Retinal pigment epithelial cell (primary cell): ENCODE results near the gene MAP6.

Experiments used
- DNase-seq: peaks from one replicate; pipeline ENCODE4 v3.0.0-alpha.2; 2010; ENCODE audit warnings: low read depth
- H3K4me3 ChIP-seq: 2 replicates; pipeline ENCODE4 v1.5.1; 2011; ENCODE audit warnings: mild to moderate bottlenecking, low read length, control low read depth, moderate library complexity
- CTCF ChIP-seq: conservative IDR thresholded peaks from 2 replicates; pipeline ENCODE4 v1.5.1; 2011; ENCODE audit warnings: low read depth, low read length, control low read depth, inconsistent platforms

MAP6 gene

GRCh38 chr11:75571625-75572024 lies 97.2 kb downstream of the MAP6 start:
- TF ChIP-seq CTCF: no peak
- DNase-seq: no peak
- no peak overlapping the region for H3K4me3 ChIP-seq

- H3K4me3 ChIP-seq: no peak overlapping the region
Measured at GRCh38 chr11:75570559-75571139, 98.2 kb downstream of the MAP6 start.

GRCh38 chr11:75568616-75569219 lies 100.1 kb downstream of the MAP6 start:
- H3K4me3 ChIP-seq: no peak overlapping the region
- TF ChIP-seq CTCF: no peak
- DNase-seq: no peak

More at GRCh38 chr11:75570559-75571139, 98.2 kb downstream of the MAP6 start:
- DNase-seq: no peak
- TF ChIP-seq CTCF: no peak

GRCh38 chr11:75567971-75568370 lies 100.9 kb downstream of the MAP6 start:
- DNase-seq: no peak
- no peak overlapping the region for H3K4me3 ChIP-seq
- no peak for TF ChIP-seq CTCF

GRCh38 chr11:75566763-75567279 lies 102.0 kb downstream of the MAP6 start:
- no peak overlapping the region for H3K4me3 ChIP-seq
- DNase-seq: no peak
- no peak for TF ChIP-seq CTCF

GRCh38 chr11:75565916-75566762 lies 102.7 kb downstream of the MAP6 start:
- DNase-seq: no peak
- no peak for TF ChIP-seq CTCF
- H3K4me3 ChIP-seq: no peak overlapping the region
